Ectodermal cell (in vitro differentiated cells): ENCODE measurements around the gene SP3.

Experiments used
- H3K27ac ChIP-seq: 2 replicates; pipeline ENCODE4 v1.7.0; 2013; ENCODE audit warnings: mild to moderate bottlenecking, low read depth, low read length; ENCODE audit not compliant: insufficient read depth, poor library complexity, severe bottlenecking
- H3K27me3 ChIP-seq: 2 replicates; pipeline ENCODE4 v1.7.0; 2013; ENCODE audit warnings: mild to moderate bottlenecking, low read length; ENCODE audit not compliant: insufficient read depth, control insufficient read depth, poor library complexity, severe bottlenecking
- H3K36me3 ChIP-seq: one replicate; pipeline ENCODE4 v1.7.0; 2013; ENCODE audit warnings: low read length; ENCODE audit not compliant: control insufficient read depth, insufficient read depth
- H3K4me1 ChIP-seq: one replicate; pipeline ENCODE4 v1.7.0; 2013; ENCODE audit warnings: low read length; ENCODE audit not compliant: control insufficient read depth, insufficient read depth
- H3K4me3 ChIP-seq: 2 replicates; pipeline ENCODE4 v1.7.0; 2013; ENCODE audit warnings: low read depth, low read length, control low read depth; ENCODE audit not compliant: insufficient read depth
- H3K9me3 ChIP-seq: 2 replicates; pipeline ENCODE4 v1.7.0; 2013; ENCODE audit warnings: mild to moderate bottlenecking, low read length, moderate library complexity; ENCODE audit not compliant: control insufficient read depth
- WGBS, 2 experiments: methylation state at CpG; one replicate each; pipeline ENCODE4 v1.1.7; 2013; ENCODE audit warnings: missing lambda C conversion rate in 2 of 2; 5-methylcytosine and 5-hydroxymethylcytosine counted together

Gene SP3

GRCh38 chr2:173948198-173948597, 17.0 kb downstream of the SP3 start:
- no peaks in the 10 kb centered on the region for H3K27me3 ChIP-seq
- H3K9me3 ChIP-seq = no peaks in the 10 kb centered on the region
- H3K36me3 ChIP-seq = peaks cover 8% of the 10 kb centered on the region
- H3K27ac ChIP-seq = no peak overlapping the region
- 98 to 100% methylated on average over 1 of the region's 2 CpGs for WGBS, 2 experiments
- no peaks in the 10 kb centered on the region for H3K4me1 ChIP-seq
- H3K4me3 ChIP-seq = no peak overlapping the region

GRCh38 chr2:173947131-173947530, 18.0 kb downstream of the SP3 start:
- 86 to 95% methylated on average over 2 to 3 of the region's 3 CpGs for WGBS, 2 experiments

GRCh38 chr2:173943738-173944137, 21.4 kb downstream of the SP3 start:
- no peaks in the 10 kb centered on the region for H3K27me3 ChIP-seq
- 99 to 100% methylated on average over 3 of the region's 3 CpGs for WGBS, 2 experiments
- no peak overlapping the region for H3K4me3 ChIP-seq
- no peak overlapping the region for H3K27ac ChIP-seq
- no peaks in the 10 kb centered on the region for H3K9me3 ChIP-seq
- H3K36me3 ChIP-seq = no peaks in the 10 kb centered on the region
- peaks cover 6% of the 10 kb centered on the region for H3K4me1 ChIP-seq

More at GRCh38 chr2:173947131-173947530, 18.0 kb downstream of the SP3 start:
- H3K27ac ChIP-seq = no peak overlapping the region
- H3K4me1 ChIP-seq = no peaks in the 10 kb centered on the region
- no peaks in the 10 kb centered on the region for H3K27me3 ChIP-seq
- no peaks in the 10 kb centered on the region for H3K9me3 ChIP-seq
- H3K36me3 ChIP-seq = no peaks in the 10 kb centered on the region
- no peak overlapping the region for H3K4me3 ChIP-seq

GRCh38 chr2:173942861-173943523, 22.2 kb downstream of the SP3 start:
- no peak overlapping the region for H3K4me3 ChIP-seq
- H3K27ac ChIP-seq = no peak overlapping the region
- H3K36me3 ChIP-seq = no peaks in the 10 kb centered on the region
- no peaks in the 10 kb centered on the region for H3K9me3 ChIP-seq
- H3K4me1 ChIP-seq = peaks cover 6% of the 10 kb centered on the region
- WGBS, 2 experiments = 90 to 92% methylated on average over 3 of the region's 3 CpGs
- H3K27me3 ChIP-seq = no peaks in the 10 kb centered on the region

- H3K4me1 ChIP-seq = peaks cover 6% of the 10 kb centered on the region
- H3K4me3 ChIP-seq = no peak overlapping the region
- no peaks in the 10 kb centered on the region for H3K9me3 ChIP-seq
- H3K27me3 ChIP-seq = no peaks in the 10 kb centered on the region
- no peak overlapping the region for H3K27ac ChIP-seq
- WGBS, 2 experiments = 100% methylated on average over 1 of the region's 1 CpG
- no peaks in the 10 kb centered on the region for H3K36me3 ChIP-seq
Measured at GRCh38 chr2:173941567-173941966, 23.6 kb downstream of the SP3 start.

GRCh38 chr2:173940208-173941020, 24.8 kb downstream of the SP3 start:
- H3K4me3 ChIP-seq = no peak overlapping the region
- no peaks in the 10 kb centered on the region for H3K9me3 ChIP-seq
- H3K4me1 ChIP-seq = peaks cover 6% of the 10 kb centered on the region
- H3K27ac ChIP-seq = no peak overlapping the region
- 95 to 96% methylated on average over 5 of the region's 5 CpGs for WGBS, 2 experiments
- H3K36me3 ChIP-seq = no peaks in the 10 kb centered on the region
- no peaks in the 10 kb centered on the region for H3K27me3 ChIP-seq

- Histone ChIP-seq H3K27me3 (no peaks in the 10 kb centered on the region), H3K9me3 (no peaks in the 10 kb centered on the region), H3K4me3 (no peak overlapping the region), H3K36me3 (no peaks in the 10 kb centered on the region), H3K27ac (no peak overlapping the region), H3K4me1 (peaks cover 6% of the 10 kb centered on the region)
- 97 to 100% methylated on average over 2 of the region's 2 CpGs for WGBS, 2 experiments
Measured at GRCh38 chr2:173938700-173939384, 26.3 kb downstream of the SP3 start.

GRCh38 chr2:173935305-173935704, 29.9 kb downstream of the SP3 start:
- Histone ChIP-seq H3K4me3 (no peak overlapping the region), H3K4me1 (peaks cover 2% of the 10 kb centered on the region), H3K27ac (no peak overlapping the region), H3K9me3 (no peaks in the 10 kb centered on the region), H3K27me3 (no peaks in the 10 kb centered on the region), H3K36me3 (no peaks in the 10 kb centered on the region)
- WGBS, 2 experiments = 93 to 100% methylated on average over 1 of the region's 1 CpG

- WGBS, 2 experiments = 91 to 93% methylated on average over 5 of the region's 5 CpGs
- no peaks in the 10 kb centered on the region for H3K27me3 ChIP-seq
- H3K36me3 ChIP-seq = no peaks in the 10 kb centered on the region
- no peaks in the 10 kb centered on the region for H3K4me1 ChIP-seq
- no peak overlapping the region for H3K4me3 ChIP-seq
- H3K27ac ChIP-seq = no peak overlapping the region
- no peaks in the 10 kb centered on the region for H3K9me3 ChIP-seq
Measured at GRCh38 chr2:173934895-173935294, 30.3 kb downstream of the SP3 start.

- no peaks in the 10 kb centered on the region for H3K9me3 ChIP-seq
- H3K27me3 ChIP-seq = no peaks in the 10 kb centered on the region
- 90 to 94% methylated on average over 2 of the region's 2 CpGs for WGBS, 2 experiments
- H3K27ac ChIP-seq = no peak overlapping the region
- H3K4me3 ChIP-seq = no peak overlapping the region
- no peaks in the 10 kb centered on the region for H3K4me1 ChIP-seq
- no peaks in the 10 kb centered on the region for H3K36me3 ChIP-seq
Measured at GRCh38 chr2:173931751-173932150, 33.4 kb downstream of the SP3 start.
